Lung (tissue), 12 donors: ENCODE results near the gene BGLAP. TPM values are rescaled to one million over a fixed set of nuclear protein-coding genes. Genes with fewer than 3 reads are reported as not detected.

ENCODE experiments used
- ATAC-seq: fragments of 200-7000 bp; cut with Tn5 transposase; one replicate; pipeline ENCODE4 v1.9.1; 2020; ENCODE audit warnings: moderate number of reproducible peaks; ENCODE audit not compliant: insufficient read depth, low FRiP score
- DNase-seq, 3 donors: peaks; one replicate each; pipeline ENCODE4 v3.0.0-alpha.2; 2013 to 2017
- H3K27ac ChIP-seq, 2 donors: one replicate each; pipeline ENCODE4 v1.5.1; 2013; ENCODE audit warnings: mild to moderate bottlenecking in 2 of 2, moderate library complexity in 2 of 2, control low read depth in 1 of 2, inconsistent platforms in 1 of 2, low read depth in 1 of 2, low read length in 1 of 2
- H3K27me3 ChIP-seq, 3 donors: one replicate each; pipeline ENCODE4 v1.5.1; 2013; ENCODE audit warnings: low read length in 2 of 3; ENCODE audit not compliant: control insufficient read depth in 3 of 3, insufficient read depth in 3 of 3
- H3K36me3 ChIP-seq, 4 donors: one replicate each; pipeline ENCODE4 v1.5.1; 2013; ENCODE audit warnings: low read length in 4 of 4, mild to moderate bottlenecking in 1 of 4, moderate library complexity in 1 of 4; ENCODE audit not compliant: control insufficient read depth in 4 of 4, insufficient read depth in 4 of 4
- H3K4me1 ChIP-seq, 5 donors: one replicate each; pipeline ENCODE4 v1.5.1; 2013; ENCODE audit warnings: low read length in 5 of 5, mild to moderate bottlenecking in 2 of 5, moderate library complexity in 1 of 5; ENCODE audit not compliant: control insufficient read depth in 5 of 5, insufficient read depth in 5 of 5
- H3K4me3 ChIP-seq: one replicate; pipeline ENCODE4 v1.5.1; 2013; ENCODE audit warnings: mild to moderate bottlenecking, control low read depth, moderate library complexity
- H3K9ac ChIP-seq, 2 donors: one replicate each; pipeline ENCODE4 v1.5.1; 2013; ENCODE audit warnings: low read length in 2 of 2, control low read depth in 1 of 2; ENCODE audit not compliant: insufficient read depth in 1 of 2
- H3K9me3 ChIP-seq, 4 donors: one replicate each; pipeline ENCODE4 v1.5.1; 2013; ENCODE audit warnings: low read length in 3 of 4, mild to moderate bottlenecking in 1 of 4, moderate library complexity in 1 of 4; ENCODE audit not compliant: control insufficient read depth in 4 of 4, insufficient read depth in 3 of 4
- CTCF ChIP-seq: IDR thresholded peaks from 2 replicates; pipeline ENCODE4 v1.5.1; 2012; ENCODE audit warnings: mild to moderate bottlenecking; ENCODE audit errors: control extremely low read depth, extremely low read depth
- WGBS, 2 donors: extraction: QIAGEN DNeasy Blood & Tissue Kit; methylation state at CpG; one replicate each; pipeline ENCODE4 v1.1.7; 2013; 5-methylcytosine and 5-hydroxymethylcytosine counted together
- polyA plus RNA-seq, 2 donors: library from polyadenylated mRNA; stranded (reverse); fragments of 200-250 nt; gene quantifications; one replicate each; pipeline ENCODE4 v1.2.1, GENCODE V29; 2013
- total RNA-seq, 2 donors: library from RNA; depleted of rRNA in 1 of 2; stranded (reverse); fragments of >200 nt in 1 of 2; gene quantifications; one replicate each; pipeline ENCODE4 v1.2.1, GENCODE V29; 2014 to 2021
- donor health status: control.
- donor health status: control.
- donor health status: Bipolar disorder and iron deficiency.
- donor health status: healthy.
- donor health status: DM: yes; HTN: yes; CAD: no.

Gene BGLAP
- total and polyA plus RNA-seq, 4 donors, result 0.46 to 1.7 (median 1.5) TPM

GRCh38 chr1:156244712-156245111 lies 2.7 kb downstream of the BGLAP start:
- WGBS, 2 donors, result 89 to 91% methylated on average over 17 of the region's 17 CpGs
- no peak for DNase-seq
- H3K4me1 ChIP-seq, result peaks cover 0 to 13% (median 0%) of the 10 kb centered on the region in 5 donors
- no peak for TF ChIP-seq CTCF
- H3K9me3 ChIP-seq, result peaks cover 0 to 1% (median 0%) of the 10 kb centered on the region in 4 donors
- H3K9ac ChIP-seq, result no peak overlapping the region
- peaks cover 0 to 16% (median 12%) of the 10 kb centered on the region in 3 donors for H3K27me3 ChIP-seq
- no peak for ATAC-seq
- peaks cover 0 to 23% (median 3%) of the 10 kb centered on the region in 4 donors for H3K36me3 ChIP-seq
- H3K27ac ChIP-seq, result no peak overlapping the region
- no peak overlapping the region for H3K4me3 ChIP-seq

GRCh38 chr1:156245451-156246232 lies 3.7 kb downstream of the BGLAP start:
- DNase-seq, result peak in 1 of 3 donors; percentile 34
- WGBS, 2 donors, result 5% methylated on average over 48 to 69 of the region's 69 CpGs

GRCh38 chr1:156246241-156246780 lies 4.3 kb downstream of the BGLAP start:
- peaks cover 0 to 13% (median 0%) of the 10 kb centered on the region in 5 donors for H3K4me1 ChIP-seq
- ATAC-seq, result no peak
- H3K4me3 ChIP-seq, result no peak overlapping the region
- TF ChIP-seq CTCF, result no peak
- H3K9me3 ChIP-seq, result peaks cover 0 to 1% (median 0%) of the 10 kb centered on the region in 4 donors
- no peak overlapping the region for H3K9ac ChIP-seq
- DNase-seq, result no peak
- WGBS, 2 donors, result 42 to 57% methylated on average over 10 of the region's 10 CpGs
- peaks cover 0 to 28% (median 12%) of the 10 kb centered on the region in 4 donors for H3K36me3 ChIP-seq
- H3K27me3 ChIP-seq, result peaks cover 0 to 16% (median 12%) of the 10 kb centered on the region in 3 donors
- no peak overlapping the region for H3K27ac ChIP-seq

More at GRCh38 chr1:156245451-156246232, 3.7 kb downstream of the BGLAP start:
- no peak overlapping the region for H3K27ac ChIP-seq
- H3K9ac ChIP-seq, result no peak overlapping the region
- TF ChIP-seq CTCF, result no peak
- no peak overlapping the region for H3K4me3 ChIP-seq
- peaks cover 0 to 28% (median 9%) of the 10 kb centered on the region in 4 donors for H3K36me3 ChIP-seq
- H3K9me3 ChIP-seq, result peaks cover 0 to 1% (median 0%) of the 10 kb centered on the region in 4 donors
- H3K4me1 ChIP-seq, result peaks cover 0 to 13% (median 0%) of the 10 kb centered on the region in 5 donors
- ATAC-seq, result no peak
- H3K27me3 ChIP-seq, result peaks cover 0 to 16% (median 12%) of the 10 kb centered on the region in 3 donors
